Measurements from ENCODE around the gene PARN.

GRCh38 chr16:14564323-14564722 lies 65.7 kb downstream of the PARN start:
- TF ChIP-seq SUZ12 (IDR thresholded peaks at IDR 0.05), result no peak
- no peak for TF ChIP-seq FOXK2 (IDR thresholded peaks at IDR 0.05)
- TF ChIP-seq PKNOX1 (IDR thresholded peaks at IDR 0.05), result no peak

Data from HEK293T (cell line).